Activated CD4-positive, alpha-beta T cell treated with anti-CD3 and anti-CD28 coated beads for 1 hour (primary cell): ENCODE results near the gene RELL1.

Source experiments
- DNase-seq: peaks from one replicate; pipeline ENCODE4 v3.0.0-alpha.2; 2020

The RELL1 gene

DNA sequence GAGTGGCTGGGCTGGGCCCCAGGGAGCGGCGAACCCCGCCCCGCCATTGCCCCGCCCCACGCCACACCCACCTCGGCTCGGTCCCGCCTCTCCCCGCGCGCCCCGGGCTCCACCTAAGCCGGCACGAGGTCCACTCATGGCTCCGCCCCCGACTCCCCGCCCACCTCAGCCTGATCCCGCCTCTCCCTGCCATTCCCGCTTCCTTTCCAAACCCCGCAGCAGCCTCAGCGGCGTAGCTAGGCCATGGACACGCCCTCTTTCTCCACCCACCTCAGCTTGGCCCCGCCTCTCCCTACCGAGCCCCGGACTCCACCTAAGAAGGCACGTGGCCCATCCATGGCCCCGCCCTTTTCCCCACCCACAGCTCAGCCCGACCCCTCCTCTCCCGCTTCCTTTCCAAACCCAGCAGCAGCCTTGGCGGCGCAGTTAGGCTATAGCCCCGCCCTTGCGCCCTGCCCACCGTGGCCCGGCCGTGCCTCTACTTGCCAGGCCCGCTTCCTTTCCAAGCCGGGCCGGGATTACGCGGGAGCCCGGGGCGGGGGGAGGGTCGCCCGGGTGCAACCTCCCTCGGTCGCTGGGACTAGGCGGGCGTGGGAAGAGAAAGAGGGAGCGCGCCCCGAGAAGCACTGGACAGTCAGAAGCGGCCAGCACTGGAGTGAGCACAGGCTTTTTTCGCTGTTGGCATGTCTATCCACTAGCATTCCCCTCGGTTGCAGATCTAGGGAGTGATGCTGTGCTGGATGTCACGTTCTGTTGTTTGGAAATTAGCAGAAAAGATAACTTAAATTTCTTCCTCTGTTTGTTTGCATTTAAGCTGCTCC is at the start of gene RELL1:
Gene RELL1 (minus strand): TSS at position 4 of the 821 bp plus-strand sequence. CDS start 89 bp downstream, outside the sequence.
- peak; percentile 96 for DNase-seq

- no peak for DNase-seq
These were observed 49.4 kb upstream of the RELL1 start for GRCh38 chr4:37735578-37735977.

- no peak for DNase-seq
These were observed 48.8 kb upstream of the RELL1 start for GRCh38 chr4:37734989-37735388.

GRCh38 chr4:37733240-37733867 is 47.2 kb upstream of the RELL1 start:
- DNase-seq = no peak

DNA sequence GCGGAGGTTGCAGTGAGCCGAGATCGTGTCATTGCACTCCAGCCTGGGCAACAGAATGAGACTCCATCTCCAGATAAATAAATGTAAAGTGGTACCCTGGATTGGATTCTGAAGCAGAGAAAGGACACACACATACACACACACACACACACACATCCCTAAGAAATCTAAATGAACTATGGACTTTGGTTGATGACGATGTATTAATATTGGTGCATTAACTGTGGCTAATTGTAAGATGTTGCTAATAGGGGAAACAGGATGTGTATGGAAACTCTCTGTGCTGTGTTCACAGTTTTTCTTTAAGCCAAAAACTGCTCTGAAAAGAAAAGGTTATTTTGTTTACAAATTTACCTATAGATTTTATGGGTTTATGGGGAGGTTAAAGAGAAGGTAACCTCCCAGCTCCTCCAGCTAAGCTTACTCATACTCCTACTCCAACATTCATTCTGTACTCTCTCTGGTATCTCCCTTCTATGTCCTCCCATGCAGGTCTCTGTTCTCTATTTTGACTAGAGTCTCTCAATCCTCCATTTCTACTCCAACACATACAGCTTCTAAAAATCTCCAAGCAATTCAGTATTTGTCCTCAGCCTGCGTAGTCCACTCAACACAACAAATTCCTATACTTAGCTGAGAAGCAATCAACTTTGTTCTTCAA is 46.5 kb upstream of the RELL1 start:
- DNase-seq = no peak

- DNase-seq = no peak
These were observed 43.5 kb upstream of the RELL1 start for GRCh38 chr4:37729649-37730004.

DNA sequence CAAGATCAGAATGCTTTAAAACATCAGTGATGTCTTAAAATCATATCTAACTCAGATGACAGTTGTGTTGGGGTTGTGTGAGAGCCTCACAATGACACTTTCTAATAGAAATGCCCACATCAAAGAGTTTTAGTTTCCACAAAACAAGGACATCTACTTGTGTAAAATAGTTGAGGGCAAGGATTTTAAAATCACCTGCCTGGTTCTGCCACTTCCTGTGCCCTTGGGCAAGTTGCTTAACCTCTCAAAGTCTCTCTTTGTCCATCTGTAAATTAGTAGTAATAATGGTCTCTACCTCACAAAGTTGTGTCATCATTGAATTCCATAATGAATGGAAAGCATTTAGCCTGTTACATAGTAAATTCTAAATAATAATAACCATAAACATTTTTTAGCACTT is 41.9 kb upstream of the RELL1 start:
- no peak for DNase-seq

DNA sequence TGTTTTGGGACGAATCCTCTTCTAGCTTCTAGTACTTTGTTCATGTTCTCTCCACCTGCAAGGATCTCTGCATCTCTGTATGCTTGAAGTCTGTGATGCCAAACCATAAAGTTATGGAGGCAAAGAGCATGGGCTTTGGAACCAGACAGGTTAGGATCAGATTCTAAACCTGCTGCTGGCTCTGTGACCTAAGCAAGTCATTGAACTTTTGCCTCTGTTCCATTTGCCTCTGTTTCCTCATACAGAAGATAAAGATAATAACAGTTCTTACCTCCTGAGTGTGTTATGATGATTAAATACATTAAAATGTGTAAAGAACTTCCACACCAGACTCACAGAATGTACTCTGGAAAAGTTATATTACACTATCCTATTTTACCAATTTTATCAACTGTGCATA is 41.5 kb upstream of the RELL1 start:
- no peak for DNase-seq

GRCh38 chr4:37726666-37727065 is 40.5 kb upstream of the RELL1 start:
- no peak for DNase-seq

DNA sequence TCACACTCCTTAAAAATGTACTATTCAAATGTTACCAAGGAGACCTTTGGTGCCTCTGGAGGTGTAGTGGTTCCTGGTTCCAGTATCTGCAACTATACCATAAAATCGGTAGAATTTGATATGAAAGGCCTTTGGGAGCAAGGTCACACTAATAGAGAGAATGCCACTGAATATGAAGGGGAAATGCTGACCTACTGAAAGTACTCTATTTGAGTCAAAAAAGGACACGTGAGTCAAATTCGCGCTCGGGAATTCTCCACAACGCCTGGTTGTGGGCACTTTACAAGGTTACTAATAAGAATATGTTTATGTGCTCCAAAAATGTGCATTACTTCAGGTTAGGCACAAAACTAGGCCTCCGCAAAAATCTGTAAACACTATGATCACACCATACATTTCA is 39.5 kb upstream of the RELL1 start:
- no peak for DNase-seq

DNA sequence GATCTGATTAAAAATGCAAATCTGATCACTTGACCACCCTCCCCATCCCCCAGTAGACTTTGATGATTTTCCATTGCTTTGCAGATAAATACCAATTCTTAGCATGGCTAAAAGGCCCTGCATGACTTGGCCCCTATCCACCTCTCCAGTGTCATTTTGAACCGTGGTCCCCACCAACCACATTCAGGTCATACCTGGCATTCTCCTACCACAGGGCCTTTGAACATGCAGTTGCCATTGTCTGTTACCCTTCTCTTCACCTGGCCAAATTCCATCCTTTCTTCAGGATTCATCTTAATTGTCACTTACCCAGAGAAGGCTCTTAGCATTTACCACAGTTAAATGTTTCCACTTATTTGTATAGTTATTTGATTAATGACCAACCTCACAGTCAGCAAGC is 36.9 kb upstream of the RELL1 start:
- DNase-seq = no peak

GRCh38 chr4:37721995-37722638 is 35.9 kb upstream of the RELL1 start:
- DNase-seq = no peak

- DNase-seq = no peak
These were observed 32.8 kb upstream of the RELL1 start for GRCh38 chr4:37719021-37719420.

DNA sequence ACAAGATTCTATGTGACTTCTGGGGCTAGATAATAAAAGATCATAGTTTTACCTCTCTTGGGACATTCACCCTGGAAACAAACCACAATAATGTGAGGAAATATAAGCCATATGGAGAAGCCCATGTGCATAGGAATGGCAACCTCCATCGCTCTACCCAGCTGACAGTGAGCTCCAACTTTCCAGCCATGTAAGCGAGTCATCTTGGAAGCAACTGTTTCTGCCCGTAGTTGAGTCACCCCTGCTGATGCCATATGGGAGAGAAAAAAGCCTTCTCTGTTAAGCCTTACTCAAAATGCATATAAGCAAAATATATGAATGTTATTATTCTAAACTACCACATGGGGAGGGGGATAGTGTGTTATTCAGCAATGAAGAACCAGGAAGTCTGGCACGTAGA is 31.4 kb upstream of the RELL1 start:
- no peak for DNase-seq

DNA sequence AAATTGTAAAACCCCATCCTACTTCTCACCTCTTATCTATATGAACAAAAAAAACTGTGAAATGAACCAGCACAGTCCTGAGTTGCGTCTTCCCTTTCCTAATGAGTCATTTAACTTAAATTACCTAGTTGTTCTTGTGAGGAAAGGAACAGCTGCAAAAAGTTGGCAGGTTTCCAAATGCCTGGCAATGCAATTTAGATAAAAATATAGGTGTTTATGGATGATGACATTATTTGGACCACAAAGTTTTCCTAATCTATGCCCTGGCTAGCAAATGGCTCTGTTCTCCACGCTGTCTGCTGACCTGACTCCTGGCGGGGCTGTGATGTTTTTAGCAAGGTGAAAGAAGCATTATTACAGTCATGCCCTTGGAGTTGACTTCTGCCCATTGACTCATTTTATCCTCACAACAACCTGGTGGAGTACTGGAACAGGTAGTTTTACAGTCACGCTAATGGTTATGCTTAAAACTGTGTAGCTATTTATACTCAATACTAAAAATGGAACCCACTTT is 29.8 kb upstream of the RELL1 start:
- DNase-seq = no peak

DNA sequence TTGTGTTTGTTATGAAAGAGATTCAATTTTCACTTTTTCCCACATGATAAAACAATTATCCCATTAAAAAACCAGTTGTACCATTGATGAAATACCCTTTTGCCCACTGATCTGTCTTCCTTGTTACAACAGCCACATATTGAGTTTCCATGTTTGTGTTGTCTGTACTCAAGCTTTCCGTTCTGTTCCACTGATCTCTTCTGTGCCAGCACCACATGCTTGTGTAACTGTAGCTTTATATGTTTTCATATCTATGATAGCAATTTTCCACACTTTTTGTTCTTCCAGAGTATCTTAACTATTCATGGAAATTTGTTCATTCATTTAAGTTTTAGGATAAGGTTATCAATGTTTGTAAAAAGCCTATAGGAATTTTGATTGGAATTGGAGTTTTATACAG is 24.3 kb upstream of the RELL1 start:
- no peak for DNase-seq

DNA sequence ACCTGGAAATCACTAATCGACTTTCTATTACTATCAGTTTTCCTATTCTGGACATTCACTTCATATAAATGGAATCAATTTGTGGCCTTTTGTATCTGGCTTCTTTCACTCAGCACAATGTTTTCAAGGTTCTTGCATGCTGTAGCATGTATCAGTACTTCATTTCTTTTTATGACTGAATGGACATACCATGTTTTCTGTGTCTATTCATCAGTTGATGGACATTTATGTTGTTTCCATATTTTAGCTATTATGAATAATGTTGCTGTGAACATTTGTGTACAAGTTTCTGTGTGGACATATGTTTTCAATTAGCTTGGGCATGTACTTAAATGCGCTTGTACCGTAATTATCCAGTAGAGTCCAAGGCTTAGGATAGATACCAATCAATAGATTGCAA is 19.9 kb upstream of the RELL1 start:
- DNase-seq = no peak

DNA sequence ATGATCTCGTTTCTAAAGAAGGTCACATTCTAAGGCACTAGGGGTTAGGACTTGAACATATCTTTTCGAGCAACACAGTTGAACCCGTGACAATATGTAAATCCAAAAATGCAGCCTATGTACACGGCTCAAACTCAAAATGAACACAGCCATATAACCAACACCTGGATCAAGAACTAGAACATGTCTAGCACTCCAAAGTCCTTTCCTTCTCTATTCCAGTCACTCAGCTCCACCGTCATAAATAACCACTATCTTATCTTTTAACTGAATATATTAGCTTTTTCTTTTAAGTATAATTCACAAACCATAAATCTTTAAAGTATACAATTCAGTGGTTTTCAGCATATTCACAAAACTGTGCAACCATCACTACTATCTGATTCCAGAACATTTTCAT is 19.4 kb upstream of the RELL1 start:
- no peak for DNase-seq

DNA sequence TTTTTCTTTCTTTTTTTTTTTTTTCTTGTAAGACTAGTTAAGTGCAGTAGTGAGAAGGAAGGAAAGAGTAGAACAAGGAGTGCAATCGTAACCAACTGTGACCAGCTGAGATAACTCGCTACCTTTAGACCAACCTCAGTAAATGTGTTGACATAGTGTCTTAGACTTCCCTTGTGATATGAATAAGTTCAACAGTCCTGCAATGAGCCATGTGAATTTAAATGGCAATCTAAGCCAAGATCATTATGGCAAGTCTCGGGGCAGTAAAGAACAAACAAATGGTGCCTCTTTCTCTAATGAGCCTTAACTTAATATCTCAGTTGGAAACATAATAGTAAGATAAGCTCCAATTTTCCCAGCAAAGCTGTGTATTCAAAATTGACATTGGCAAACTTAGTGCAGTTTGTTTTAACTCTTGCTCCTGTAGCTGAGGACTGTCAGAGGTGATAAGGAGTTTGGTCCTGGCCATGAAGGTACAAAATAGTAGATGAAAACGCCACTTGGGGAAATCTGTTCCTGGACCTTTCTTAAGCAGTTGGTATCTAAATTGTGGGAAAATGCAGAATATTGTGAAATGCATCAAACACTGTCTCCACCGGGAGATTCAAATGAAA is 13.8 kb upstream of the RELL1 start:
- DNase-seq = no peak

DNA sequence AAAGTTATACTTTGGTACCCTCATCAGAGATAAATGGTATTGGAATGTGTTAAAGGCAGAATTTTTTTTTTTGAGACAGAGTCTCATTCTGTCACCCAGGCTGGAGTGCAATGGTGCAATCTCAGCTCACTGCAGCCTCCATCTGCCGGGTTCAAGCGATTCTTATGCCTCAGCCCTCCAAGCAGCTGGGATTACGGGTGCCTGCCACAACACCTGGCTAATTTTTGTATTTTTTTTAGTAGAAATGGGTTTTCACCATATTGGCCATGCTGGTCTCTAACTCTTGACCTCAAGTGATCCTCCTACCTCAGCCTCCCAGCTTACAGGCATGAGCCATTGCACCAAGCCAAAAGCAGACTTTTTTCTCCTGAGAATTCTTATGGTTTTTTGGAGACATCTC is 11.4 kb upstream of the RELL1 start:
- no peak for DNase-seq

- no peak for DNase-seq
These were observed 7.4 kb upstream of the RELL1 start for GRCh38 chr4:37693450-37694190.

GRCh38 chr4:37693030-37693429 is 6.9 kb upstream of the RELL1 start:
- no peak for DNase-seq
